ENCODE data around the gene C4B.

C4B gene

GRCh38 chr6:32070814-32071543 is 56.4 kb downstream of the C4B start:
- no peak for ATAC-seq (ENCODE audit: insufficient read depth, low read depth)
- DNase-seq: no peak
- Histone ChIP-seq H3K4me2 (ENCODE audit: insufficient read depth, low read length) (no peak overlapping the region), H3K4me3 (ENCODE audit: low read depth in 1 of 2, low read length in 2 of 2) (no peak overlapping the region), H3K27me3 (ENCODE audit: insufficient read depth, low read length, poor library complexity) (peaks cover 8% of the 10 kb centered on the region), H3K27ac (ENCODE audit: low read length) (no peak overlapping the region), H3K9me3 (ENCODE audit: insufficient read depth, low read length, severe bottlenecking) (no peaks in the 10 kb centered on the region), H2AFZ (ENCODE audit: low read depth, low read length) (no peak overlapping the region), H3K36me3 (ENCODE audit: insufficient read depth, low read length) (no peaks in the 10 kb centered on the region), H3K79me2 (ENCODE audit: insufficient read depth, low read length) (no peaks in the 10 kb centered on the region), H3K4me1 (ENCODE audit: insufficient read depth, low read length) (no peaks in the 10 kb centered on the region), H4K20me1 (ENCODE audit: insufficient read depth, low read length) (no peaks in the 10 kb centered on the region), H3K9ac (ENCODE audit: low read depth, low read length) (no peak overlapping the region)
- TF ChIP-seq, protein P1, sequence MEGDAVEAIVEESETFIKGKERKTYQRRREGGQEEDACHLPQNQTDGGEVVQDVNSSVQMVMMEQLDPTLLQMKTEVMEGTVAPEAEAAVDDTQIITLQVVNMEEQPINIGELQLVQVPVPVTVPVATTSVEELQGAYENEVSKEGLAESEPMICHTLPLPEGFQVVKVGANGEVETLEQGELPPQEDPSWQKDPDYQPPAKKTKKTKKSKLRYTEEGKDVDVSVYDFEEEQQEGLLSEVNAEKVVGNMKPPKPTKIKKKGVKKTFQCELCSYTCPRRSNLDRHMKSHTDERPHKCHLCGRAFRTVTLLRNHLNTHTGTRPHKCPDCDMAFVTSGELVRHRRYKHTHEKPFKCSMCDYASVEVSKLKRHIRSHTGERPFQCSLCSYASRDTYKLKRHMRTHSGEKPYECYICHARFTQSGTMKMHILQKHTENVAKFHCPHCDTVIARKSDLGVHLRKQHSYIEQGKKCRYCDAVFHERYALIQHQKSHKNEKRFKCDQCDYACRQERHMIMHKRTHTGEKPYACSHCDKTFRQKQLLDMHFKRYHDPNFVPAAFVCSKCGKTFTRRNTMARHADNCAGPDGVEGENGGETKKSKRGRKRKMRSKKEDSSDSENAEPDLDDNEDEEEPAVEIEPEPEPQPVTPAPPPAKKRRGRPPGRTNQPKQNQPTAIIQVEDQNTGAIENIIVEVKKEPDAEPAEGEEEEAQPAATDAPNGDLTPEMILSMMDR (IDR thresholded peaks at IDR 0.05; ENCODE audit: borderline replicate concordance, extremely low read depth, low read length, poor library complexity, severe bottlenecking): no peak
- TF ChIP-seq EZH2 (IDR thresholded peaks at IDR 0.05; ENCODE audit: borderline replicate concordance, low read depth, low read length, severe bottlenecking): no peak

GRCh38 chr6:32073101-32073500 is 58.5 kb downstream of the C4B start:
- ATAC-seq (ENCODE audit: insufficient read depth, low read depth): no peak
- no peaks in the 10 kb centered on the region for H3K9me3 ChIP-seq (ENCODE audit: insufficient read depth, low read length, severe bottlenecking)
- no peak for DNase-seq
- no peak overlapping the region for H2AFZ ChIP-seq (ENCODE audit: low read depth, low read length)
- H3K4me1 ChIP-seq (ENCODE audit: insufficient read depth, low read length): no peaks in the 10 kb centered on the region
- no peaks in the 10 kb centered on the region for H4K20me1 ChIP-seq (ENCODE audit: insufficient read depth, low read length)
- no peak overlapping the region for H3K4me2 ChIP-seq (ENCODE audit: insufficient read depth, low read length)
- peaks cover 12% of the 10 kb centered on the region for H3K27me3 ChIP-seq (ENCODE audit: insufficient read depth, low read length, poor library complexity)
- no peak overlapping the region for H3K27ac ChIP-seq (ENCODE audit: low read length)
- no peaks in the 10 kb centered on the region for H3K79me2 ChIP-seq (ENCODE audit: insufficient read depth, low read length)
- no peaks in the 10 kb centered on the region for H3K36me3 ChIP-seq (ENCODE audit: insufficient read depth, low read length)
- no peak overlapping the region for H3K9ac ChIP-seq (ENCODE audit: low read depth, low read length)
- no peak overlapping the region for H3K4me3 ChIP-seq (ENCODE audit: low read depth in 1 of 2, low read length in 2 of 2)
- TF ChIP-seq, protein P1 (IDR thresholded peaks at IDR 0.05; ENCODE audit: borderline replicate concordance, extremely low read depth, low read length, poor library complexity, severe bottlenecking): no peak
- TF ChIP-seq EZH2 (IDR thresholded peaks at IDR 0.05; ENCODE audit: borderline replicate concordance, low read depth, low read length, severe bottlenecking): no peak

GRCh38 chr6:32073613-32074012 is 59.0 kb downstream of the C4B start:
- no peak for DNase-seq
- Histone ChIP-seq H3K4me1 (ENCODE audit: insufficient read depth, low read length) (no peaks in the 10 kb centered on the region), H3K4me2 (ENCODE audit: insufficient read depth, low read length) (no peak overlapping the region), H3K4me3 (ENCODE audit: low read depth in 1 of 2, low read length in 2 of 2) (no peak overlapping the region), H3K9me3 (ENCODE audit: insufficient read depth, low read length, severe bottlenecking) (no peaks in the 10 kb centered on the region), H3K9ac (ENCODE audit: low read depth, low read length) (no peak overlapping the region), H4K20me1 (ENCODE audit: insufficient read depth, low read length) (no peaks in the 10 kb centered on the region), H3K27ac (ENCODE audit: low read length) (no peak overlapping the region), H3K27me3 (ENCODE audit: insufficient read depth, low read length, poor library complexity) (peaks cover 12% of the 10 kb centered on the region), H3K79me2 (ENCODE audit: insufficient read depth, low read length) (no peaks in the 10 kb centered on the region), H3K36me3 (ENCODE audit: insufficient read depth, low read length) (no peaks in the 10 kb centered on the region), H2AFZ (ENCODE audit: low read depth, low read length) (no peak overlapping the region)
- ATAC-seq (ENCODE audit: insufficient read depth, low read depth): no peak
- no peak for TF ChIP-seq EZH2 (IDR thresholded peaks at IDR 0.05; ENCODE audit: borderline replicate concordance, low read depth, low read length, severe bottlenecking)
- TF ChIP-seq, protein P1 (IDR thresholded peaks at IDR 0.05; ENCODE audit: borderline replicate concordance, extremely low read depth, low read length, poor library complexity, severe bottlenecking): no peak
